CD4-positive, alpha-beta T cell treated with Interleukin-6 at 100 ng/mL for 8 hours (primary cell): ENCODE measurements around the gene CAMK2A.
"Not testable (repeated sequence)": the region's sequence is repeated elsewhere in the genome, so short reads cannot be mapped to it uniquely, and the experiment has no call there.

Experiments
- DNase-seq: peaks from one replicate; pipeline ENCODE4 v3.0.0-alpha.2; 2020; ENCODE audit warnings: mixed read lengths, low spot score

Gene CAMK2A

GRCh38 chr5:150253416-150254208, 36.0 kb downstream of the CAMK2A start:
- no peak for DNase-seq

DNA sequence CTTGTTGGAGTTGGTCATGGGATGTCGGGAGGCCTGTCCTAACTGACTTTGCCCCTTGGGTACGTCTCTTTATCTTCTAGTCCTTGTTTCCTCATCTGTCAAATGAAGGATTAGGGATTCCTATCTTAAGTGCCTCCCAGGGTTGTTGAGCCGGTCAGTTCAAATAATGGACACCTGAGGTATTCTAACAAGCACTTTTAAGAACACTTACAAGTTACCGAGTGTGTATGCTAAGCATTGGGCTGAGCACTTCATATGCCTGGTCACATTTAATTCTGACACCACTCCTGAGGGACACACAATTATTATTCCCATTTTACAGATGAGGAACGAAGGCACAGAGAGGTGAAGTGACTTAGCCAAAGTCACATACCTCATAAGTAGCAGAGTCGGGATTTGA, 37.1 kb downstream of the CAMK2A start:
- DNase-seq: no peak

- DNase-seq: no peak
These were observed 38.1 kb downstream of the CAMK2A start for GRCh38 chr5:150251504-150251903.

DNA sequence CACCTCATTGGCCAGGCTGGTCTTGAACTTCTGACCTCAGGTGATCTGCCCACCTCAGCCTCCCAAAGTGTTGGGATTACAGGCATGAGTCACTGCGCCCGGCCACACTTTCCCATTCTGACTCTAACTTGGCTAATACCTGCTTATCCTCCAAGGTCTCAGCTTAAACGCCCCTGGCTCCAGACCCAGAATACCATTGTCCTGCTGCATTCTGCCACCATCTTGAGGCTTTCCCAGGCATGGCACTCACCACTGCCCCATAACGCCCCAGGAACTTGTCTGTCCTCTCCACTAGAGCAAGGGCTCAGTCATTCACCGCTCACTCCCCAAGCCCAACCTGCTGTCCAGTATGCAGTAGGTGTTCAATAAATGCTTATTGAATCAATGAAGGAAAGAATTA, 39.8 kb downstream of the CAMK2A start:
- no peak for DNase-seq

DNA sequence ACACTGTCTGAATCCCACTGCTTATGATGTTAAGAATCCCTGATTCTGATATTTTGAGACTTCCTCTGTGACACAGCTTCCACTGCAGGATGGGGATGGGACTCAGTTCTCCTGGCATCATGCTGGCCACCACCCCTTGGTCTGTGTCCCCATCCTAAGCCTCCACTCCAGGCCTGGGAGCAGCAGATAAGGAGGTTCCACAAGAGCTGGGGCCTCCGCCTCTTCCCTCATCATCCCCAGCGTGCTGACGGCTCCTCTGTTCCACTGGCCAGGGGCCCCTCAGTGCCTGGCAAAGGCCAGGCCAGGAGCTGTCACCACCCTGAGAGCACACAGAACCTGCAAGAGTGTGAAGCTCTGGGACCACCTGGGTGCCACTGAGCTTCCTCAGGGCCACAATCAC, 40.6 kb downstream of the CAMK2A start:
- no peak for DNase-seq

- DNase-seq: not testable (repeated sequence)
These were observed 41.1 kb downstream of the CAMK2A start for GRCh38 chr5:150248493-150248892.

DNA sequence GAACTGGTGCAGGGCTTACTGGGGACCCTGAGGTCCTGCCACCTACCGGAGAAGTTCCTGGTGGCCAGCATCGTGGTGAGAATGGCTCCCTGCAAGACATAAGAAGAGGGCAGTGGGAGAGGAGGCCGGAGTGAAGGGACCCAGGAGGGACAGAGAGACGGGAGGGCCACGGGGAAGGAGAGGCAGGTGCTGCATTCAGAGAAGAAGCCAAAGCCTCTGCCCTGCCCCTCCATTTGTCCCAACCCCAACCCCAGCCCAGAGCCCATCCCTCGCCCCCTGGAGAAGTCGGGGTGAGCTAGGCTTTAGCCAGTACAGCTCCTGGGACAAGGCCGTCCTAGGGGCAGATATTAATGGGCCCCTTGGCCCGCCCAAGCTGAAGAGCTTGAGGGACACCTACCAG, 41.8 kb downstream of the CAMK2A start:
- DNase-seq: no peak

- no peak for DNase-seq
These were observed 42.7 kb downstream of the CAMK2A start for GRCh38 chr5:150246835-150247234.

- no peak for DNase-seq
These were observed 43.1 kb downstream of the CAMK2A start for GRCh38 chr5:150246429-150246828.

- no peak for DNase-seq
These were observed 43.8 kb downstream of the CAMK2A start for GRCh38 chr5:150245808-150246207.

GRCh38 chr5:150245111-150245789, 44.3 kb downstream of the CAMK2A start:
- DNase-seq: no peak

DNA sequence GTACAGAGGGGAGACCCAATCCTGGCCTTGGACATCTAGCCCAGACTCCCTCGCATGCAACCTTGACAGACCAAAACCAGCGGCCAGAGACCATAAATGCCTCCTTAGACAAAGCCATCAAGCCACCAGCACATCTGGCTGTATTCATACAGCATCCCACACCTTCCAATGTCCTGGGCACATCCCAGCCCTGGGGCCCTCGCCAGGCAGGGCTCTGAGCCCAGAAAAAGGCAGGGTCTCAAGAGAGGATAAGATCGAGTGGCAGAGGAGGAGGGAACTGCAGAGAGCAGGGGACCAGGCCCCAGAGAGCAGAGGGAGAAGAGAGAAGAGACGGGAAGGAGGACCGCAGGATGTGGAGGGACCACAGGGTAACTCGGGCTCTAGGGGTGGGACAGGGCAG, 45.4 kb downstream of the CAMK2A start:
- no peak for DNase-seq

DNA sequence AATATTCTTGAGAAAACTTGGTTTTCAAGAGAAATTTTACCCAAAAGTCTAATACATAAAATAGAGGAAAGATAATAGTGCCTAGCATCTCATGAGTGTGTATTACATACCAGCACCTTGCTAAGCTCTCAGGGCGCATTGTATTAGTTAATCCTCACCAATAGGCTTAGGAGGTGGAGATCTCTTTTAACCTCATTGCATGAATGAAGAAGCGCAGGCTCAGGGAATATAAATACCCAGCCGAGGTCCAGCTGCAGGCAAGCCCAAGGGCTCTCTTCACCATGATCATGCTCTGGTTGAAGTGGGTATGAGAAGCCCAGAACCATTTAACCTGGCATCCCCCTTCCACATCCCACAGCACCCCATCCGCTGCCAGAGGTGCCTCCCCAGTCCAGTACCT, 46.0 kb downstream of the CAMK2A start:
- no peak for DNase-seq

DNA sequence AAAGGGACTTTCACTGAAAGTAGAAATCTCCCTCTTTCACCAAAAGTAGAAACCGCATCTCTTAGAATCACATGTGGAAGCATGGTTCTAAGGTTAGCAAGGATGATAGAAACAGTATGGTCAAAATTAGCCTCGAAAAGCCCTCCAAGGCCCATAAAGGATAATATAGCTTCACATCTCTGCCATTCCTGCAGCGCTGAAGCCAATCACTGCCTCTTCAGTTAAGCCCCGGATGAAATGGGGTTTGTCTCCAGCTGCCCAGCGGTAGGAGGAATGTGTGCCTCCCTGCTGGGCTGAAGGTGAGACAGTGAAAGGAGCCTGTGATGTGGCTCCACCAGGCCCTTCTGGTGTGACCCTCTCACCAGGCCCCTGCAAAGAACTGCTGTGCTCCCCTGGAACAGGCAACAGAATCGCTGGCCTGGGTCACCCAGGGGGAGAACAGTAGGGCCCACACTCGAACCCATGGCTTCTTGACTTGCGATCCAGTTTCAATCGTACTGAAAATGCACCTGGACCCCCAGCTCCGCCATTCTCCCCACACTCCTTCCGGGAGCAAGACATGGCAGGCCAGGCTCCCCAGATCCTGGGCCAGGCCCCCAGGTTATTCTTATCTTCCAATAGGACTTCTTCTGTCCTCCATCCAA, 47.2 kb downstream of the CAMK2A start:
- no peak for DNase-seq

DNA sequence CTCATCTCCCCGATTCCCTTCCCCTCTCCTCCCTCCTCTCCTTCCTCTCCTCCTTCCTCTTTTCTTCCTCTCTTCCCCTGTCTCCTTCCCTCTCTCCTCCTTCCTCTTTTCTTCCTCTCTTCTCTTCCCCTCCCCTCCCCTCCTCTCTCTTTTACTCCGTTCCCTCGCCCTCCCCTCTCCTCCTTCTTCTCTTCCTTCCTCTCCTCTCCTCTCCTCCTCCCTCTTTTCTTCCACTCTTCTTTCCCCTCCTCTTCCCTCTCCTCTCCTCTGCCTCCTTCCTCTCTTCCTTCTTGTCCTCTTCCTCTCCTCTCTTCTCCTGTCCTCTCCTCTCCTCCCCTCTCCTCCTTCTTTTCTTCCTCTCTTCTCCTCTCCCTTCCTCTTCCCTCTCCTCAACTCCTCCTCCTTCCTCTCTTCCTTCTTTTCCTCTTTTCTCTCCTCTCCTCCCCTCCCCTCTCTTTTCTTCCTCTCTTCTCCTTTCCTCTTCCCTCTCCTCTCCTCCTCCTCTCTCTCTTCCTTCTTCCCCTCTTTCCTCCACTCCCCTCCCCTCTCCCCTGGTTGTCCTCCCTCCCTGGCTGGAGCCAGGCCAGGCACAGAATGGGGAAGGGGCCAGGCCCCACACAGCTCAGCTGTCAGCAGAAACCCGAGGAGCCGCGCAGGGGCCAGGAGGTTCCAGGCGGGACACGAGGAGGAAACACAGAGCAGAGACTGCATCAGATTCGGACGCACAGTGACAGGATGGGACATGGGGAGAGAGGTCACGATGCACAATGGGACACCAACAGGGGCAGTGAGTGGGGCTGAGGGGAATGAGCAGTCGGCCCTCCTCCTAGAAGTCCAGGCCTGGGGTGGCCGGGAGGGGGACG, 48.0 kb downstream of the CAMK2A start:
- DNase-seq: no peak

GRCh38 chr5:150239794-150240122, 49.8 kb downstream of the CAMK2A start:
- DNase-seq: no peak

GRCh38 chr5:150239099-150239793, 50.3 kb downstream of the CAMK2A start:
- DNase-seq: no peak

DNA sequence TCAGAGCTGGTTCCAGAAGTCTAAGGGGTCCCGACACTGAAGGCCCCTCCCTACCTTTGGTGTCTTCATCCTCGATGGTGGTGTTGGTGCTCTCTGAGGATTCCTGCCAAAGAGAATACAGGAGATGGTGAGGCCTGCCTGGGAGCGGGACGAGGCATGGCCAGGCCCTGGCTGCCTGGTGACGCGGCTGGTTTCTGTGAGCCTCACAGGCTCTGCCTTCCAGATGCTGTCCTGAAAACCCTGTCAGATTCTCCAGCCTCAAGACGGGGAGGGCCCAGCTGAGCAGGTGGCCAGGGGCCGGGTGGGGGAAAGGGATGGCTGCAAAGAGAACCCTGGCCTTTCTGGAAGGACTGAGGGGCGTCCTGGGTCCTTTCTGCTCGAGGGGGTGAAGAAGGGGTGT, 50.9 kb downstream of the CAMK2A start:
- DNase-seq: no peak

GRCh38 chr5:150236981-150237754, 52.4 kb downstream of the CAMK2A start:
- no peak for DNase-seq

DNA sequence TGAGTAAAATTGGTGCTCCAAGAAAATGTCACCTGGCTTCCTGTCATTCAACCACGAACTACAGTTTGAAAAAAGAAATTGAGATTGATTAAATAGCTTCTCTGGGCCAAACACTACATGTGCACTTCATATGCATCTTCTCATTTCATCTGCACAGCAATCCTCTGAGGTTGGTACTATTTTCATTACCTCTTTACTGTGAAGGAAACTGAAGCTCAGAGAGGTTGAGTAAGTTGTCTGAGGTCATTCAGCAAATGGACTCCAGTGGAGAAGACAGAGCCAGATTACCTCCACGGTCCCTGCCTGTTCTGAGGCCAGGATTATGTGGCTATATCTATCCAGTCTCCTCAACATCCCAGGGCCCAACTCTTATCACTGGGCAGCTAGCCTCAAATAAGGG, 53.3 kb downstream of the CAMK2A start:
- DNase-seq: no peak

DNA sequence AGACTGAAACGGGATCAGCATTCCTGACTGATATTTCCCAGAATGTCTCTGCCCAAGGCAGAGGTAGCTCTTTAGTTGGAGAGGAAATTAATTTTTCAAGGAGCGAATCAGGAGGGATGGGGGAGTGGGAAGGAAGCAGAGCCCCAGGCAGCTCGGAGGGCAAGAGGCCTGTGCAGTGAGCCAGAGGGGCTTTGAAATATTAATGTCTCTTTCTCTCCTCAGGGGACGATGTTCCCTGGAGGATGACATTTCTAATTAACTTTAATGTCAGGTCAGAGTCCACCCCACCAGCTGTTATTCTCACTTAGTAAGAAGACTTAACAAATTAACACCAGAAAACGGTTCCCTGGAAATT, 54.1 kb downstream of the CAMK2A start:
- DNase-seq: no peak
